ENCODE data around the gene WDFY2. TPM values are rescaled to one million over a fixed set of nuclear protein-coding genes. Genes with fewer than 3 reads are reported as not detected.

The WDFY2 gene
- total RNA-seq, 1 donor from 2014 or later, result 3.9 TPM

DNA sequence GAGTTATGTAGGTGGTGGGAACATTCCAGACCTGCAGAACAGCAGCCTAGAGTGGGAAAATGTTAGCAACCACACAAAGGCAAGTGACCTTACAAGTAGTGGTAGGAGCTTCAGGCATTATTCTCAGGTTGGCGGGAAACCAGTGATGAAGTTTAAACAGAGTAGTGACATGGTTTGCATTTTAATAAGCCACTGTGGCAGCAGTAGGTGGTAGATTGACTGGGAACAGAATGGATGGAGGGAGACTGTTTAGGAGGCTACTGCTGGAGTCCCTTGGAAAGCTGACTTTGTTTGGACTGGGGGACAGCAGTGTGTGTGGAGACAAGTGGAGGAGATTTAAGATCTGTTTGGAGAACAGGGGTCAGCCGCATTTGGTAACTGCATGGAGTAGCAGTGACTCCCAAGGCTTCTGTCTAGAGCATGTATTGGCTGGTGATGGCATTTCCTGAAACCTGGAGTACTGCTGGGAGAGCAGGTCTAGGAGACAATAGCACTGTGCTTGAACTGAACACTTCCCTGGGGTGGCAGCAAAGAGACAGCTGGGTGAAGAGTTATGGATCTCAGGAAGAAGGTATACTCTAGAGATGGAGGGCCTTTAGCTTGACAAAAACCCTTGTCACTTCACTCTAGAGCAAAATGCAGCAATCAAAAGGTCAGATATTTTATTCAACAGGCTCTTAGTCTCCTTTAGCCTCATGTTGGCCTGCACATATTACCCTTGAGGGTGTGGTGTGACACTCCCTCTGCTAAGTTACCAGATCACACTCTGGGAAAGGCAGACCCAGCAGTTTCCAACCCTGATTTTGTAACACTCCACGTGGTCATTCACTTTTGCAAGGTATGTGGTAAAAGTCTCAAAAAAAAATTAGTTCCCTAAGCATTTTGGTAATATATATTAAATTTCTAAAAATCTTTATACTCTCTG lies 149.4 kb downstream of the WDFY2 start:
- TF ChIP-seq, protein P1, sequence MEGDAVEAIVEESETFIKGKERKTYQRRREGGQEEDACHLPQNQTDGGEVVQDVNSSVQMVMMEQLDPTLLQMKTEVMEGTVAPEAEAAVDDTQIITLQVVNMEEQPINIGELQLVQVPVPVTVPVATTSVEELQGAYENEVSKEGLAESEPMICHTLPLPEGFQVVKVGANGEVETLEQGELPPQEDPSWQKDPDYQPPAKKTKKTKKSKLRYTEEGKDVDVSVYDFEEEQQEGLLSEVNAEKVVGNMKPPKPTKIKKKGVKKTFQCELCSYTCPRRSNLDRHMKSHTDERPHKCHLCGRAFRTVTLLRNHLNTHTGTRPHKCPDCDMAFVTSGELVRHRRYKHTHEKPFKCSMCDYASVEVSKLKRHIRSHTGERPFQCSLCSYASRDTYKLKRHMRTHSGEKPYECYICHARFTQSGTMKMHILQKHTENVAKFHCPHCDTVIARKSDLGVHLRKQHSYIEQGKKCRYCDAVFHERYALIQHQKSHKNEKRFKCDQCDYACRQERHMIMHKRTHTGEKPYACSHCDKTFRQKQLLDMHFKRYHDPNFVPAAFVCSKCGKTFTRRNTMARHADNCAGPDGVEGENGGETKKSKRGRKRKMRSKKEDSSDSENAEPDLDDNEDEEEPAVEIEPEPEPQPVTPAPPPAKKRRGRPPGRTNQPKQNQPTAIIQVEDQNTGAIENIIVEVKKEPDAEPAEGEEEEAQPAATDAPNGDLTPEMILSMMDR (IDR thresholded peaks at IDR 0.05), result no peak
- DNase-seq (ENCODE audit: low spot score), result no peak
- H3K9me3 Mint-ChIP-seq (ENCODE audit: low read depth), result no peaks in the 10 kb centered on the region
- no peak overlapping the region for H3K4me3 Mint-ChIP-seq (ENCODE audit: unreplicated experiment)
- peaks cover 24% of the 10 kb centered on the region for H3K4me1 Mint-ChIP-seq (ENCODE audit: low read depth)
- no peaks in the 10 kb centered on the region for H3K27me3 Mint-ChIP-seq (ENCODE audit: low read depth)
- H3K36me3 Mint-ChIP-seq (ENCODE audit: low read depth), result peaks cover 1% of the 10 kb centered on the region
- no peak overlapping the region for H3K27ac Mint-ChIP-seq (ENCODE audit: unreplicated experiment)

DNA sequence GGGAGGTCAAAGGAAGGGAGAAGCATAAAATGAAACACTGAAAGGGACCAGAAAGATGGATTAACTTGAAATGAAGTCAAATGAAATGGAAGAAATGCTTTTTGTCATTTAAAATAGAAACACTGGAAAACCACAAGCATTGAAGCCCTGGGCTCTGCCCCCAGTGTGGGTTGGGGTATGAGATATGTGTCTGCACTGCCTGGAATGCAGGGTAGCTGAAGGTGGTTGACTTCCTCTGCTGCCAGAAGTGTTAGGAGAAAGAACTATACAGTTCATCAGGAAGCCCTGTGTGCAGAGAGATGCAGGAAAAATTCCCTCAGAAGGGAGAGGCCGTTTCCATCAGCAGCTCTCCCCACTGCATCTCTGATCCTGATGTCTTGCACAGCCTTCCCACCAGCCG lies 150.5 kb downstream of the WDFY2 start:
- H3K36me3 Mint-ChIP-seq (ENCODE audit: low read depth), result peaks cover 1% of the 10 kb centered on the region
- DNase-seq (ENCODE audit: low spot score), result no peak
- H3K4me3 Mint-ChIP-seq (ENCODE audit: unreplicated experiment), result no peak overlapping the region
- H3K27ac Mint-ChIP-seq (ENCODE audit: unreplicated experiment), result peak overlapping the region; percentile 47
- no peaks in the 10 kb centered on the region for H3K27me3 Mint-ChIP-seq (ENCODE audit: low read depth)
- H3K4me1 Mint-ChIP-seq (ENCODE audit: low read depth), result peaks cover 24% of the 10 kb centered on the region
- no peaks in the 10 kb centered on the region for H3K9me3 Mint-ChIP-seq (ENCODE audit: low read depth)
- TF ChIP-seq, protein P1 (IDR thresholded peaks at IDR 0.05), result no peak

DNA sequence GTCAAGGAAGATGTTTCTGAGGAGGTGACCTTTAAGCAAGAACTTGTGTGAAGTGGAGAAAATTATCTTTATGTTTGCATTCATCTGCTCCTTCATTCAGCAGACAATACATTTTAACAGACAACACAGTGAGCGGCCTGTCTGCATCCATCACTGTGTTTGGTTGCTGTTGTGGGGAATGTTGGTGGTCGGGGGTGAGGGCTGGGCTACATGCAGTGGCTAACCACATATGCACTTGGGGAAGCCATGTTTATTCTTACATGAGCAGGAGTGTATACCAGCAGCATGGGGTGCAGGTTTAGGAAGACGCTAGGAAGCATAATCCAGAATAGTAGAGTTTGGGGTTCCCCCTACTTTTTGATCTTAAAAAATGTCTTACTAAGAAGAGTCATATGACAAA lies 153.3 kb downstream of the WDFY2 start:
- TF ChIP-seq, protein P1 (IDR thresholded peaks at IDR 0.05), result no peak
- Mint-ChIP-seq H3K27ac (ENCODE audit: unreplicated experiment) (no peak overlapping the region), H3K4me3 (ENCODE audit: unreplicated experiment) (no peak overlapping the region), H3K9me3 (ENCODE audit: low read depth) (no peaks in the 10 kb centered on the region), H3K36me3 (ENCODE audit: low read depth) (no peaks in the 10 kb centered on the region), H3K4me1 (ENCODE audit: low read depth) (peaks cover 22% of the 10 kb centered on the region), H3K27me3 (ENCODE audit: low read depth) (no peaks in the 10 kb centered on the region)
- no peak for DNase-seq (ENCODE audit: low spot score)

DNA sequence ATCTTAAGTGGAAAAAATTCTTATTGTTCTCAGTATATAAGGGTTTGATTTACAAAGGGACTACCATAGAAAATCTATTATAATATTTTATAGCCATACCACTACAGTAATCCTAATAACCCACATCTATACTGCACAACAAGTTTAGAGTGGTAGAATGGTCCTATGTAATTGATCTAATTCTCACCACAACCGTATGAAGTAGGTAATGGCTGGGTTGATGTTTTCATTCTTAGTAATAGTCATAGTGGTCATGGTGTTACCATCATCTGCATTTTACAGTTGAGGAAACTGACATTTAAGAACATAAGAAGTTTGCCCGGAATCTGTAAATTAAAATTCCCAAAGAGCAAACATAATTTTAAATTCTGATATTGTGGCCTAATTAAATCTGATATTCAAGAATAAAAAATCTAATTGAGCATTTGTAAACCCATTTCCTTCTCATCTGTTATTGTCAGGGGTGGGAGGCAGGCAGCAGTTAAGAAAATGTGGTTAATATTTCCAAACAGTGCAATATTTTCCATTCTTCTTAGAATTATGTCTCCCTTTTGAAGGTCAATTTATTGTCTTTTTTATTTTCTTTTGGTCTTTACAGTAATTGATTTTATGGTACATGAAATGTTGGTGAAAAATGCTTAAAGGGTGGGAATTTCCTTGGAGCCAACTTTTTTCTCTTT lies 154.1 kb downstream of the WDFY2 start:
- no peaks in the 10 kb centered on the region for H3K27me3 Mint-ChIP-seq (ENCODE audit: low read depth)
- H3K27ac Mint-ChIP-seq (ENCODE audit: unreplicated experiment), result no peak overlapping the region

More for the DNA sequence above, 154.1 kb downstream of the WDFY2 start:
- Mint-ChIP-seq H3K9me3 (ENCODE audit: low read depth) (no peaks in the 10 kb centered on the region), H3K36me3 (ENCODE audit: low read depth) (peaks cover 2% of the 10 kb centered on the region), H3K4me1 (ENCODE audit: low read depth) (peaks cover 18% of the 10 kb centered on the region), H3K4me3 (ENCODE audit: unreplicated experiment) (no peak overlapping the region)
- TF ChIP-seq, protein P1 (IDR thresholded peaks at IDR 0.05), result no peak
- DNase-seq (ENCODE audit: low spot score), result no peak

All from chondrocyte (in vitro differentiated cells).